B cell (primary cell): Measurements from ENCODE around the gene KIR2DL4. TPM values are rescaled to one million over a fixed set of nuclear protein-coding genes. Genes with fewer than 3 reads are reported as not detected.
"Not testable (repeated sequence)": the region's sequence is repeated elsewhere in the genome, so short reads cannot be mapped to it uniquely, and the experiment has no call there.

Experiments used
- ATAC-seq: fragments of 200-7000 bp; cut with Tn5 transposase; one replicate; pipeline ENCODE4 v1.10.0; 2021; ENCODE audit warnings: low read depth, mild to moderate bottlenecking, moderate number of reproducible peaks, moderate library complexity
- CTCF ChIA-PET: fragments of 350-600 bp; sonication (Branson Sonifier 250); formaldehyde crosslinking; loops from one replicate; lab custom pipeline; 2021; ENCODE audit warnings: antibody characterized with exemption, inconsistent platforms; lab: Charles Lee
- POLR2A ChIA-PET: fragments of 350-600 bp; sonication (Branson Sonifier 250); formaldehyde crosslinking; loops from one replicate; lab custom pipeline; 2021; ENCODE audit warnings: antibody characterized with exemption; lab: Charles Lee
- DNase-seq: peaks from one replicate; pipeline ENCODE4 v3.0.0; 2013
- H2AFZ ChIP-seq: 2 replicates; pipeline ENCODE4 v1.6.1; 2012; ENCODE audit warnings: mild to moderate bottlenecking, low read depth, low read length; ENCODE audit not compliant: insufficient read depth, poor library complexity, severe bottlenecking
- H3K27ac ChIP-seq, 2 donors: 1 replicate in 1 of 2; 2 replicates in 1 of 2; pipeline ENCODE4 v1.5.1; 2012 to 2013; ENCODE audit warnings: low read length in 2 of 2, mild to moderate bottlenecking in 2 of 2, moderate library complexity in 1 of 2
- H3K27me3 ChIP-seq, 4 experiments: fragments of 200-600 bp in 1 of 4; sonication (generic) in 1 of 4; replicated peaks in 1 of 4; 1 replicate in 2 of 4; 2 replicates in 2 of 4; pipeline versions ENCODE4 v1.6.1 to v1.7.0; 2013 to 2016; ENCODE audit warnings: low read length in 3 of 4, mild to moderate bottlenecking in 2 of 4, mixed read lengths in 1 of 4, moderate library complexity in 1 of 4; ENCODE audit not compliant: insufficient read depth in 4 of 4, control insufficient read depth in 3 of 4; ENCODE audit errors: control extremely low read depth in 1 of 4
- H3K36me3 ChIP-seq, 2 experiments: replicated peaks in 1 of 2; 1 replicate in 1 of 2; 2 replicates in 1 of 2; pipeline versions ENCODE4 v1.6.1 to v1.7.1; 2013; ENCODE audit warnings: low read length in 1 of 2; ENCODE audit not compliant: insufficient read depth in 2 of 2, control insufficient read depth in 1 of 2; ENCODE audit errors: control extremely low read depth in 1 of 2, extremely low read depth in 1 of 2
- H3K4me1 ChIP-seq, 2 donors: fragments of 200-600 bp in 1 of 2; sonication (generic) in 1 of 2; 1 replicate in 1 of 2; 2 replicates in 1 of 2; pipeline versions ENCODE4 v1.5.1 to v1.6.1; 2013 to 2017; ENCODE audit warnings: low read length in 2 of 2; ENCODE audit not compliant: control insufficient read depth in 2 of 2, insufficient read depth in 2 of 2
- H3K4me2 ChIP-seq: replicated peaks from 2 replicates; pipeline ENCODE3; 2012; ENCODE audit warnings: mild to moderate bottlenecking, low read depth, low read length; ENCODE audit not compliant: poor library complexity, severe bottlenecking
- H3K4me3 ChIP-seq, 5 experiments: fragments of 200-600 bp in 1 of 5; sonication (generic) in 1 of 5; 1 replicate in 3 of 5; 2 replicates in 2 of 5; pipeline versions ENCODE4 v1.5.1 to v1.7.0; 2011 to 2016; ENCODE audit warnings: low read length in 4 of 5, mild to moderate bottlenecking in 4 of 5, low read depth in 2 of 5, control low read depth in 1 of 5, moderate library complexity in 1 of 5; ENCODE audit not compliant: insufficient read depth in 1 of 5; ENCODE audit errors: control extremely low read depth in 1 of 5, extremely low read depth in 1 of 5
- H3K79me2 ChIP-seq: fragments of 200-600 bp; sonication (generic); one replicate; pipeline ENCODE4 v1.6.0; 2016; ENCODE audit warnings: low read length; ENCODE audit not compliant: control insufficient read depth, insufficient read depth
- H3K9ac ChIP-seq: fragments of 200-600 bp; sonication (generic); 2 replicates; pipeline ENCODE4 v1.6.1; 2017; ENCODE audit warnings: mild to moderate bottlenecking, low read length, moderate library complexity
- H3K9me3 ChIP-seq, 3 donors: one replicate each; pipeline versions ENCODE4 v1.6.1 to v1.7.1; 2013; ENCODE audit warnings: low read length in 2 of 3; ENCODE audit not compliant: control insufficient read depth in 2 of 3, insufficient read depth in 1 of 3; ENCODE audit errors: control extremely low read depth in 1 of 3
- H4K20me1 ChIP-seq: 2 replicates; pipeline ENCODE4 v1.6.0; 2012; ENCODE audit warnings: mild to moderate bottlenecking, low read length; ENCODE audit not compliant: insufficient read depth, control insufficient read depth, poor library complexity, severe bottlenecking
- H3K27ac Mint-ChIP-seq: one replicate; pipeline ENCODE4 v1.8.0; 2021; ENCODE audit warnings: mixed read lengths
- H3K27me3 Mint-ChIP-seq: one replicate; pipeline ENCODE4 v1.8.0; 2021; ENCODE audit warnings: mixed read lengths
- H3K4me1 Mint-ChIP-seq: one replicate; pipeline ENCODE4 v1.8.0; 2021; ENCODE audit warnings: mixed read lengths
- H3K4me3 Mint-ChIP-seq: one replicate; pipeline ENCODE4 v1.8.0; 2021; ENCODE audit warnings: mixed read lengths
- H3K9me3 Mint-ChIP-seq: one replicate; pipeline ENCODE4 v1.8.0; 2022; ENCODE audit warnings: mixed read lengths; ENCODE audit not compliant: insufficient read depth
- EZH2 ChIP-seq: IDR thresholded peaks from 2 replicates; pipeline ENCODE4 v1.6.1; 2012; ENCODE audit warnings: borderline replicate concordance, low read depth, mild to moderate bottlenecking, moderate library complexity, low read length; ENCODE audit not compliant: insufficient read depth, poor library complexity, severe bottlenecking
- WGBS: methylation state at CpG from one replicate; pipeline ENCODE4 v1.1.5; 2013; ENCODE audit warnings: missing lambda C conversion rate; ENCODE audit not compliant: insufficient coverage; 5-methylcytosine and 5-hydroxymethylcytosine counted together
- intact Hi-C: fragments of 100-400 bp; cut with micrococcal nuclease; formaldehyde crosslinking; loops from one replicate; pipeline ENCODE4 v1.10.0; 2022
- polyA plus RNA-seq: library from polyadenylated mRNA; depleted of rRNA; stranded (reverse); fragments of >200 nt; gene quantifications from 2 replicates; pipeline ENCODE4 v1.2.3, GENCODE V29; 2012
- total RNA-seq, 2 donors: library from RNA; stranded (reverse); fragments of 120-200 nt in 1 of 2; gene quantifications; 1 replicate in 1 of 2; 2 replicates in 1 of 2; pipeline versions ENCODE4 v1.2.3 to v1.2.4, GENCODE V29; 2013 to 2022
- TF ChIP-seq, protein P1 (sequence below): fragments of 200-600 bp; IDR thresholded peaks from one replicate; pipeline ENCODE4 v1.8.0; 2022; ENCODE audit warnings: antibody characterized with exemption, mild to moderate bottlenecking

KIR2DL4 gene
- total and polyA plus RNA-seq, 2 donors (not counting 1 experiment from before 2014, with no cell fraction given), result not detected

DNA sequence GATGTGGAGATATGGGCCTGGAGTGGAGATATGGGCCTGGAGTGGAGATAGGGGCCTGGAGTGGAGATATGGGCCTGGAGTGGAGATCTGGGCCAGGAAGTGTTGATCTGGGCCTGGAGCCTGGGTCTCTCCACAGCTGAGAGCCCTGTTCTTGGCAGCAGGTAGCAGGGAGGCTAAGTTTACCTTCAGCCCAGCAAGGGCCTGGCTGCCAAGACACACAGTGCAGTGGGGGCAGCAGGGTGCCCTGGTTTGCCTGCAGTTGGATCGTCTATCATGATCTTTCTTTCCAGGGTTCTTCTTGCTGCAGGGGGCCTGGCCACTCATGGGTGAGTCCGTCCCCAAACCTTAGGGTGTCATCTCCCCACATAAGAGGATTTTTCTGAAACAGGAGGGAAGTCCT lies 47.5 kb downstream of the KIR2DL4 start:
- Histone ChIP-seq H3K4me3 (no peak overlapping the region), H3K4me1 (no peaks in the 10 kb centered on the region), H3K27me3 (no peaks in the 10 kb centered on the region), H4K20me1 (no peaks in the 10 kb centered on the region), H3K36me3 (no peaks in the 10 kb centered on the region), H3K4me2 (no peak overlapping the region), H3K9me3 (peaks cover 0 to 4% (median 0%) of the 10 kb centered on the region in 3 donors), H2AFZ (no peak overlapping the region), H3K79me2 (no peaks in the 10 kb centered on the region), H3K9ac (no peak overlapping the region), H3K27ac (no peak overlapping the region)
- H3K9me3 Mint-ChIP-seq, result peaks cover 1% of the 10 kb centered on the region
- DNase-seq (no peak), ATAC-seq (no peak)
- ChIA-PET POLR2A (no interaction called here), CTCF (no interaction called here)
- peaks cover 29% of the 10 kb centered on the region for H3K27me3 Mint-ChIP-seq
- H3K4me1 Mint-ChIP-seq, result no peaks in the 10 kb centered on the region
- no peak overlapping the region for H3K27ac Mint-ChIP-seq
- TF ChIP-seq, protein P1, sequence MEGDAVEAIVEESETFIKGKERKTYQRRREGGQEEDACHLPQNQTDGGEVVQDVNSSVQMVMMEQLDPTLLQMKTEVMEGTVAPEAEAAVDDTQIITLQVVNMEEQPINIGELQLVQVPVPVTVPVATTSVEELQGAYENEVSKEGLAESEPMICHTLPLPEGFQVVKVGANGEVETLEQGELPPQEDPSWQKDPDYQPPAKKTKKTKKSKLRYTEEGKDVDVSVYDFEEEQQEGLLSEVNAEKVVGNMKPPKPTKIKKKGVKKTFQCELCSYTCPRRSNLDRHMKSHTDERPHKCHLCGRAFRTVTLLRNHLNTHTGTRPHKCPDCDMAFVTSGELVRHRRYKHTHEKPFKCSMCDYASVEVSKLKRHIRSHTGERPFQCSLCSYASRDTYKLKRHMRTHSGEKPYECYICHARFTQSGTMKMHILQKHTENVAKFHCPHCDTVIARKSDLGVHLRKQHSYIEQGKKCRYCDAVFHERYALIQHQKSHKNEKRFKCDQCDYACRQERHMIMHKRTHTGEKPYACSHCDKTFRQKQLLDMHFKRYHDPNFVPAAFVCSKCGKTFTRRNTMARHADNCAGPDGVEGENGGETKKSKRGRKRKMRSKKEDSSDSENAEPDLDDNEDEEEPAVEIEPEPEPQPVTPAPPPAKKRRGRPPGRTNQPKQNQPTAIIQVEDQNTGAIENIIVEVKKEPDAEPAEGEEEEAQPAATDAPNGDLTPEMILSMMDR, result no peak
- no peak for TF ChIP-seq EZH2
- no peak overlapping the region for H3K4me3 Mint-ChIP-seq
- intact Hi-C loops, result no loop called here
- 45% methylated on average over 1 of the region's 2 CpGs for WGBS

DNA sequence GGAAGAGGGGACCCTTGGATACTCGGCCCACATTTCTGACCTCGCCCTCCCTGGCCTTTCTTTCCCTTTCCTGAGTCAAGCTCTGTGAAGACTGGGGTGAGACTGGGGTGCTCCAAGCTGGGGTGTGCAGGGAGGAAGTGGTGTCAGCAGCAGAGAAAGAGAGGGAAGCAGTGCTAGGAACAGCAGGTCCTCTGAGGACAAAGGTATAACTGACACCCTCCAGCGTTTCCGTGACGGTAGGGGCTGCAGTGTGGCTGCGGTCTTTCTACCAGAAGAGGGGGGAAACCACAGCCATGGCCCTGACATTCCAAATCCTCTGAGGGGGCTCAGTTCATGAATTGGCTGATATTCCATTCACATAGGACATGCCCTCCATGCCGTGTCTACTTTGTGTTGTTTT lies 47.9 kb downstream of the KIR2DL4 start:
- H3K4me1 Mint-ChIP-seq, result no peaks in the 10 kb centered on the region
- 58% methylated on average over 5 of the region's 7 CpGs for WGBS
- H3K27ac ChIP-seq, result no peak overlapping the region
- no peaks in the 10 kb centered on the region for H3K9me3 Mint-ChIP-seq
- H3K27me3 Mint-ChIP-seq, result peaks cover 29% of the 10 kb centered on the region
- peaks cover 0 to 2% (median 0%) of the 10 kb centered on the region in 3 donors for H3K9me3 ChIP-seq
- ATAC-seq, result no peak
- no peaks in the 10 kb centered on the region for H4K20me1 ChIP-seq
- no peaks in the 10 kb centered on the region for H3K27me3 ChIP-seq
- POLR2A ChIA-PET, result no interaction called here
- CTCF ChIA-PET, result no interaction called here
- H3K4me3 ChIP-seq, result no peak overlapping the region
- intact Hi-C loops, result no loop called here
- no peaks in the 10 kb centered on the region for H3K4me1 ChIP-seq
- no peak for DNase-seq
- H2AFZ ChIP-seq, result no peak overlapping the region
- H3K4me3 Mint-ChIP-seq, result no peak overlapping the region
- no peak overlapping the region for H3K4me2 ChIP-seq
- TF ChIP-seq EZH2, result no peak
- TF ChIP-seq, protein P1, result no peak
- H3K36me3 ChIP-seq, result no peaks in the 10 kb centered on the region
- no peak overlapping the region for H3K9ac ChIP-seq
- no peaks in the 10 kb centered on the region for H3K79me2 ChIP-seq
- no peak overlapping the region for H3K27ac Mint-ChIP-seq

DNA sequence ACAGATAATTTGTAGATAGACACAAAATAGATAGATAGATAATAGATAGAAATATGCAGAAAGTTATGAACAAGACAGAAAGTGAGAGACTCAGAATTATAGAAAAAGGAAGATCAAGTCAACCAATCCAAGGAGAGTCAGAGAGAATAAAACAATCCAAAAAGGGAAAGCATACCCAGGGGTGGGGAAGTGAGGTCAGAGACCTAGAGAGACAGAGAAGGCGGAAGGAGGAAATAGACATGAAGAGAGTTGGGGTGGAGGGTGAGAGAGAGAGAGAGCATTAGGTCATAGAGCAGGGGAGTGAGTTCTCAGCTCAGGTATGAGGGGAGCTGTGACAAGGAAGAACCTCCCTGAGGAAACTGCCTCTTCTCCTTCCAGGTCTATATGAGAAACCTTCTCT lies 51.8 kb downstream of the KIR2DL4 start:
- H4K20me1 ChIP-seq, H3K9me3 ChIP-seq, H3K27ac ChIP-seq, H3K4me3 ChIP-seq, H3K9ac ChIP-seq, intact Hi-C loops, H3K27me3 ChIP-seq, ATAC-seq, H3K4me3 Mint-ChIP-seq, H3K79me2 ChIP-seq, H3K27ac Mint-ChIP-seq, H3K9me3 Mint-ChIP-seq, DNase-seq, H3K4me2 ChIP-seq, H2AFZ ChIP-seq, H3K4me1 ChIP-seq, H3K4me1 Mint-ChIP-seq, CTCF ChIA-PET, H3K36me3 ChIP-seq, POLR2A ChIA-PET: not testable (repeated sequence)
- 50% methylated on average over 1 of the region's 1 CpG for WGBS
- H3K27me3 Mint-ChIP-seq, result peaks cover 25% of the 10 kb centered on the region
